Thoracic aorta endothelial cell (primary cell): Measurements from ENCODE around the gene CMTM8. TPM values are rescaled to one million over a fixed set of nuclear protein-coding genes. Genes with fewer than 3 reads are reported as not detected.

ENCODE experiments used
- small RNA-seq: library from RNA; depleted of rRNA; stranded (forward); fragments of <200 nt; gene quantifications from one replicate; pipeline ENCODE3, GENCODE V24; 2012
- total RNA-seq: library from RNA; depleted of rRNA; stranded (reverse); fragments of >200 nt; gene quantifications from 2 replicates; pipeline ENCODE4 v1.2.3, GENCODE V29; 2012

The CMTM8 gene
- total RNA-seq: 2.3 and 5.6 TPM in 2 replicates

GRCh38 chr3:32238453-32239306, at the start of gene CMTM8:
CMTM8 (plus strand) TSS chr3:32238680; CDS start chr3:32238973, 293 bp downstream.

GRCh38 chr3:32391643-32392535, 153.4 kb downstream of the CMTM8 start, which contains the start of gene CMTM7:
CMTM7 (plus strand) TSS chr3:32391853; CDS start chr3:32391907, 54 bp downstream.

Small RNA genes within 50 kb of the gene (small RNA-seq; reads per million reads assigned to genes)
- gene AC097639.2: not detected

Other genes starting within 250 kb of the CMTM8 start
- 20.9 and 24.6 TPM in 2 replicates for gene GPD1L, start 132.1 kb upstream of the CMTM8 start, total RNA-seq
- 35.0 and 41.0 TPM in 2 replicates for gene CMTM7, start 153.2 kb downstream of the CMTM8 start, total RNA-seq